HEK293 (cell line): Measurements from ENCODE around the gene NEB.

Experiments used
- CTCF ChIA-PET: fragments of 350-600 bp; formaldehyde crosslinking; extraction: SDS; loops from one replicate; lab custom pipeline; 2021; ENCODE audit warnings: antibody characterized with exemption; lab: Yijun Ruan, JAX
- POLR2A ChIA-PET: fragments of 300-600 bp; formaldehyde crosslinking; extraction: SDS; loops from one replicate; lab custom pipeline; 2020; ENCODE audit warnings: antibody characterized with exemption, inconsistent platforms; lab: Yijun Ruan, JAX
- H3K27ac ChIP-seq: fragments of 200-500 bp; sonication (Bioruptor generic); 2 replicates; pipeline ENCODE4 v1.5.1; 2014; ENCODE audit warnings: low read depth, low read length, control low read depth, inconsistent platforms; ENCODE audit errors: extremely low read depth
- H3K36me3 ChIP-seq, 2 experiments: fragments of 200-500 bp in 1 of 2; sonication (Bioruptor generic) in 1 of 2; 1 replicate in 1 of 2; 2 replicates in 1 of 2; pipeline ENCODE4 v1.5.1; 2014 to 2017; ENCODE audit warnings: inconsistent platforms in 2 of 2, low read length in 2 of 2; ENCODE audit not compliant: control insufficient read depth in 2 of 2, insufficient read depth in 1 of 2
- H3K4me1 ChIP-seq: fragments of 200-500 bp; sonication (Bioruptor generic); 2 replicates; pipeline ENCODE4 v1.5.1; 2014; ENCODE audit warnings: mild to moderate bottlenecking, low read length, inconsistent platforms; ENCODE audit not compliant: control insufficient read depth, insufficient read depth
- H3K4me3 ChIP-seq: 2 replicates; pipeline ENCODE4 v1.5.1; 2011; ENCODE audit warnings: low read depth, mild to moderate bottlenecking, control low read depth, low read length, moderate library complexity
- H3K9me3 ChIP-seq: fragments of 200-500 bp; sonication (Bioruptor generic); 2 replicates; pipeline ENCODE4 v1.5.1; 2014; ENCODE audit warnings: low read depth, low read length, inconsistent platforms; ENCODE audit not compliant: control insufficient read depth, insufficient read depth
- GLI4 ChIP-seq: fragments of 450-650 bp; formaldehyde crosslinking; IDR thresholded peaks from 2 replicates; pipeline ENCODE4 v1.5.1; 2016; ENCODE audit warnings: missing biosample characterization, missing genetic modification characterization
- GLIS2 ChIP-seq: fragments of 450-650 bp; formaldehyde crosslinking; IDR thresholded peaks from 2 replicates; pipeline ENCODE4 v1.5.1; 2016; ENCODE audit warnings: missing biosample characterization, missing genetic modification characterization
- ZBTB48 ChIP-seq: fragments of 450-650 bp; formaldehyde crosslinking; IDR thresholded peaks from 2 replicates; pipeline ENCODE4 v1.5.1; 2016; ENCODE audit warnings: missing biosample characterization, missing genetic modification characterization
- ZFP69B ChIP-seq: fragments of 450-650 bp; formaldehyde crosslinking; IDR thresholded peaks from 2 replicates; pipeline ENCODE4 v1.5.1; 2016; ENCODE audit warnings: missing biosample characterization, missing genetic modification characterization
- ZNF133 ChIP-seq: fragments of 450-650 bp; formaldehyde crosslinking; IDR thresholded peaks from 2 replicates; pipeline ENCODE4 v1.5.1; 2016; ENCODE audit warnings: missing biosample characterization, missing genetic modification characterization
- ZNF157 ChIP-seq: fragments of 450-650 bp; formaldehyde crosslinking; IDR thresholded peaks from 2 replicates; pipeline ENCODE4 v1.5.1; 2016; ENCODE audit warnings: missing biosample characterization, missing genetic modification characterization
- ZNF184 ChIP-seq: fragments of 450-650 bp; IDR thresholded peaks from 2 replicates; pipeline ENCODE4 v1.5.1; 2018; ENCODE audit warnings: missing biosample characterization, mild to moderate bottlenecking, missing genetic modification characterization
- ZNF341 ChIP-seq: fragments of 450-650 bp; formaldehyde crosslinking; IDR thresholded peaks from 2 replicates; pipeline ENCODE4; 2016; ENCODE audit warnings: low read depth, missing biosample characterization, missing genetic modification characterization
- ZNF48 ChIP-seq: fragments of 450-650 bp; formaldehyde crosslinking; IDR thresholded peaks from 2 replicates; pipeline ENCODE4 v1.5.1; 2016; ENCODE audit warnings: missing biosample characterization, missing genetic modification characterization
- ZNF621 ChIP-seq: fragments of 450-650 bp; formaldehyde crosslinking; IDR thresholded peaks from 2 replicates; pipeline ENCODE4 v1.5.1; 2017; ENCODE audit warnings: missing biosample characterization, missing genetic modification characterization
- ZNF776 ChIP-seq: fragments of 450-650 bp; formaldehyde crosslinking; IDR thresholded peaks from 2 replicates; pipeline ENCODE4 v1.5.0; 2017; ENCODE audit warnings: missing biosample characterization, missing genetic modification characterization, borderline replicate concordance
- ZNF785 ChIP-seq: fragments of 450-650 bp; formaldehyde crosslinking; IDR thresholded peaks from 2 replicates; pipeline ENCODE4 v1.5.1; 2016; ENCODE audit warnings: missing biosample characterization, missing genetic modification characterization
- TF ChIP-seq, protein P1 (sequence below): fragments of 450-650 bp; formaldehyde crosslinking; IDR thresholded peaks from 2 replicates; pipeline ENCODE4 v1.5.1; 2016; ENCODE audit warnings: missing biosample characterization, missing genetic modification characterization
- TF ChIP-seq, protein P2 (sequence below): fragments of 450-650 bp; formaldehyde crosslinking; IDR thresholded peaks from 2 replicates; pipeline ENCODE4 v1.5.1; 2016; ENCODE audit warnings: missing biosample characterization, missing genetic modification characterization
- TF ChIP-seq, protein P3 (sequence below): fragments of 450-650 bp; formaldehyde crosslinking; IDR thresholded peaks from 2 replicates; pipeline ENCODE4 v1.5.1; 2016; ENCODE audit warnings: missing biosample characterization, missing genetic modification characterization
- TF ChIP-seq, protein P4 (sequence below): fragments of 450-650 bp; formaldehyde crosslinking; IDR thresholded peaks from 2 replicates; pipeline ENCODE4 v1.5.1; 2016; ENCODE audit warnings: missing biosample characterization, missing genetic modification characterization, low read depth
- TF ChIP-seq, protein P5 (sequence below): sonication (generic); formaldehyde crosslinking; IDR thresholded peaks from 2 replicates; pipeline ENCODE4 v1.8.1; 2022; ENCODE audit warnings: mild to moderate bottlenecking, moderate library complexity, missing genetic modification reagents
- TF ChIP-seq, protein P6 (sequence below): fragments of 450-650 bp; formaldehyde crosslinking; IDR thresholded peaks from 2 replicates; pipeline ENCODE4; 2016; ENCODE audit warnings: missing biosample characterization, missing genetic modification characterization

NEB gene

DNA sequence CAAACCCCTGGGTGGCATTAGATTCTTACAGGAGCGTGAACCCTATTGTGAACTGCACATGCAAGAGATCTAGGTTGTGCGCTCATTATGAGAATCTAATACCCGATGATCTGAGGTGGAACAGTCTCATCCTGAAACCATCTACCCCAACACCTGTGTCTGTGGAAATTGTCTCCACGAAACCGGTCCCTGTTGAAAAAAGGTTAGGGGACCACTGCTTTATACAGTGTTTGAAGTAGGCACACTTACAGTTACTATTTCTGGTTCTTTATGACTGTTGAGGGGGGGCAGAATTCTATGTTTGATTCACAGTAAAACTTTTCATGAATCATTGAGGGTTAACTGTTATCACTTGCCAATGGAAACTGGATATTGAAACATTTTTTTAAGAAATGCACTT lies 252.5 kb downstream of the NEB start:
- no peaks in the 10 kb centered on the region for H3K9me3 ChIP-seq
- H3K4me1 ChIP-seq: no peaks in the 10 kb centered on the region
- ChIA-PET CTCF (no interaction called here), POLR2A (no interaction called here)
- no peak overlapping the region for H3K4me3 ChIP-seq
- no peak overlapping the region for H3K27ac ChIP-seq
- TF ChIP-seq ZNF184: no peak
- TF ChIP-seq GLIS2 (tag by site-specific recombination): no peak
- no peak for TF ChIP-seq ZNF341
- TF ChIP-seq ZNF621 (tag by site-specific recombination): no peak
- TF ChIP-seq, protein P1, sequence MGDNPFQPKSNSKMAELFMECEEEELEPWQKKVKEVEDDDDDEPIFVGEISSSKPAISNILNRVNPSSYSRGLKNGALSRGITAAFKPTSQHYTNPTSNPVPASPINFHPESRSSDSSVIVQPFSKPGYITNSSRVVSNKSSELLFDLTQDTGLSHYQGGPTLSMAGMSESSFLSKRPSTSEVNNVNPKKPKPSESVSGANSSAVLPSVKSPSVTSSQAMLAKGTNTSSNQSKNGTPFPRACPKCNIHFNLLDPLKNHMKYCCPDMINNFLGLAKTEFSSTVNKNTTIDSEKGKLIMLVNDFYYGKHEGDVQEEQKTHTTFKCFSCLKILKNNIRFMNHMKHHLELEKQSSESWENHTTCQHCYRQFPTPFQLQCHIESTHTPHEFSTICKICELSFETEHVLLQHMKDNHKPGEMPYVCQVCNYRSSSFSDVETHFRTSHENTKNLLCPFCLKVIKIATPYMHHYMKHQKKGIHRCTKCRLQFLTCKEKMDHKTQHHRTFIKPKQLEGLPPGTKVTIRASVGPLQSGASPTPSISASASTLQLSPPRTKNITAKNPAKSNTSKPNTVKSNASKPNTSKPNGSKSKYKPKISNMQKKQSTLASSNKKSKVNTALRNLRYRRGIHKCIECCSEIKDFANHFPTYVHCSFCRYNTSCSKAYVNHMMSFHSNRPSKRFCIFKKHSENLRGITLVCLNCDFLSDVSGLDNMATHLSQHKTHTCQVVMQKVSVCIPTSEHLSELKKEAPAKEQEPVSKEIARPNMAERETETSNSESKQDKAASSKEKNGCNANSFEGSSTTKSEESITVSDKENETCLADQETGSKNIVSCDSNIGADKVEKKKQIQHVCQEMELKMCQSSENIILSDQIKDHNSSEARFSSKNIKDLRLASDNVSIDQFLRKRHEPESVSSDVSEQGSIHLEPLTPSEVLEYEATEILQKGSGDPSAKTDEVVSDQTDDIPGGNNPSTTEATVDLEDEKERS (tag by site-specific recombination): no peak
- TF ChIP-seq ZNF776 (tag by site-specific recombination): no peak
- no peak for TF ChIP-seq GLI4 (tag by site-specific recombination)
- TF ChIP-seq ZNF157 (tag by site-specific recombination): no peak
- TF ChIP-seq ZNF48: no peak
- TF ChIP-seq, protein P2, sequence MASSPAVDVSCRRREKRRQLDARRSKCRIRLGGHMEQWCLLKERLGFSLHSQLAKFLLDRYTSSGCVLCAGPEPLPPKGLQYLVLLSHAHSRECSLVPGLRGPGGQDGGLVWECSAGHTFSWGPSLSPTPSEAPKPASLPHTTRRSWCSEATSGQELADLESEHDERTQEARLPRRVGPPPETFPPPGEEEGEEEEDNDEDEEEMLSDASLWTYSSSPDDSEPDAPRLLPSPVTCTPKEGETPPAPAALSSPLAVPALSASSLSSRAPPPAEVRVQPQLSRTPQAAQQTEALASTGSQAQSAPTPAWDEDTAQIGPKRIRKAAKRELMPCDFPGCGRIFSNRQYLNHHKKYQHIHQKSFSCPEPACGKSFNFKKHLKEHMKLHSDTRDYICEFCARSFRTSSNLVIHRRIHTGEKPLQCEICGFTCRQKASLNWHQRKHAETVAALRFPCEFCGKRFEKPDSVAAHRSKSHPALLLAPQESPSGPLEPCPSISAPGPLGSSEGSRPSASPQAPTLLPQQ (tag by site-specific recombination): no peak
- TF ChIP-seq, protein P3, sequence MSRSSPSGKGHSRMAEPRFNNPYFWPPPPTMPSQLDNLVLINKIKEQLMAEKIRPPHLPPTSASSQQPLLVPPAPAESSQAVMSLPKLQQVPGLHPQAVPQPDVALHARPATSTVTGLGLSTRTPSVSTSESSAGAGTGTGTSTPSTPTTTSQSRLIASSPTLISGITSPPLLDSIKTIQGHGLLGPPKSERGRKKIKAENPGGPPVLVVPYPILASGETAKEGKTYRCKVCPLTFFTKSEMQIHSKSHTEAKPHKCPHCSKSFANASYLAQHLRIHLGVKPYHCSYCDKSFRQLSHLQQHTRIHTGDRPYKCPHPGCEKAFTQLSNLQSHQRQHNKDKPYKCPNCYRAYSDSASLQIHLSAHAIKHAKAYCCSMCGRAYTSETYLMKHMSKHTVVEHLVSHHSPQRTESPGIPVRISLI: no peak
- no peak for TF ChIP-seq ZBTB48 (tag by site-specific recombination)
- no peak for TF ChIP-seq ZNF785 (tag by site-specific recombination)
- TF ChIP-seq, protein P4, sequence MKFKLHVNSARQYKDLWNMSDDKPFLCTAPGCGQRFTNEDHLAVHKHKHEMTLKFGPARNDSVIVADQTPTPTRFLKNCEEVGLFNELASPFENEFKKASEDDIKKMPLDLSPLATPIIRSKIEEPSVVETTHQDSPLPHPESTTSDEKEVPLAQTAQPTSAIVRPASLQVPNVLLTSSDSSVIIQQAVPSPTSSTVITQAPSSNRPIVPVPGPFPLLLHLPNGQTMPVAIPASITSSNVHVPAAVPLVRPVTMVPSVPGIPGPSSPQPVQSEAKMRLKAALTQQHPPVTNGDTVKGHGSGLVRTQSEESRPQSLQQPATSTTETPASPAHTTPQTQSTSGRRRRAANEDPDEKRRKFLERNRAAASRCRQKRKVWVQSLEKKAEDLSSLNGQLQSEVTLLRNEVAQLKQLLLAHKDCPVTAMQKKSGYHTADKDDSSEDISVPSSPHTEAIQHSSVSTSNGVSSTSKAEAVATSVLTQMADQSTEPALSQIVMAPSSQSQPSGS (tag by site-specific recombination): no peak
- TF ChIP-seq, protein P5, sequence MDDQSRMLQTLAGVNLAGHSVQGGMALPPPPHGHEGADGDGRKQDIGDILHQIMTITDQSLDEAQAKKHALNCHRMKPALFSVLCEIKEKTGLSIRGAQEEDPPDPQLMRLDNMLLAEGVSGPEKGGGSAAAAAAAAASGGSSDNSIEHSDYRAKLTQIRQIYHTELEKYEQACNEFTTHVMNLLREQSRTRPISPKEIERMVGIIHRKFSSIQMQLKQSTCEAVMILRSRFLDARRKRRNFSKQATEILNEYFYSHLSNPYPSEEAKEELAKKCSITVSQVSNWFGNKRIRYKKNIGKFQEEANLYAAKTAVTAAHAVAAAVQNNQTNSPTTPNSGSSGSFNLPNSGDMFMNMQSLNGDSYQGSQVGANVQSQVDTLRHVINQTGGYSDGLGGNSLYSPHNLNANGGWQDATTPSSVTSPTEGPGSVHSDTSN (CRISPR knock-in tag): no peak
- TF ChIP-seq, protein P6, sequence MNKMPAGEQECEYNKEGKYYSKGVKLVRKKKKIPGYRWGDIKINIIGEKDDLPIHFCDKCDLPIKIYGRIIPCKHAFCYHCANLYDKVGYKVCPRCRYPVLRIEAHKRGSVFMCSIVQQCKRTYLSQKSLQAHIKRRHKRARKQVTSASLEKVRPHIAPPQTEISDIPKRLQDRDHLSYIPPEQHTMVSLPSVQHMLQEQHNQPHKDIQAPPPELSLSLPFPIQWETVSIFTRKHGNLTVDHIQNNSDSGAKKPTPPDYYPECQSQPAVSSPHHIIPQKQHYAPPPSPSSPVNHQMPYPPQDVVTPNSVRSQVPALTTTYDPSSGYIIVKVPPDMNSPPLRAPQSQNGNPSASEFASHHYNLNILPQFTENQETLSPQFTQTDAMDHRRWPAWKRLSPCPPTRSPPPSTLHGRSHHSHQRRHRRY (tag by site-specific recombination): no peak
- no peak for TF ChIP-seq ZFP69B (tag by site-specific recombination)
- TF ChIP-seq ZNF133: no peak
- TF ChIP-seq, all 188 proteins: peak for 0
- H3K36me3 ChIP-seq: peaks cover 5 to 72% of the 10 kb centered on the region in 2 experiments
